Cardiac fibroblast (primary cell): ENCODE data around the gene PPP1R1C.

Source experiments
- DNase-seq, 2 donors: peaks; one replicate each; pipeline versions ENCODE4 v3.0.0 to v3.0.0-alpha.2; 2010; ENCODE audit warnings: low read depth in 2 of 2
- H3K4me3 ChIP-seq, 2 donors: replicated peaks in 1 of 2; 1 replicate in 1 of 2; 2 replicates in 1 of 2; pipeline ENCODE4 v1.5.1; 2011; ENCODE audit warnings: low read depth in 2 of 2, low read length in 2 of 2, mild to moderate bottlenecking in 2 of 2, moderate library complexity in 1 of 2
- TF ChIP-seq, protein P1 (sequence below): IDR thresholded peaks from one replicate; pipeline ENCODE4 v1.5.1; 2011; ENCODE audit warnings: low read depth, mild to moderate bottlenecking, low read length, inconsistent platforms

The PPP1R1C gene

DNA sequence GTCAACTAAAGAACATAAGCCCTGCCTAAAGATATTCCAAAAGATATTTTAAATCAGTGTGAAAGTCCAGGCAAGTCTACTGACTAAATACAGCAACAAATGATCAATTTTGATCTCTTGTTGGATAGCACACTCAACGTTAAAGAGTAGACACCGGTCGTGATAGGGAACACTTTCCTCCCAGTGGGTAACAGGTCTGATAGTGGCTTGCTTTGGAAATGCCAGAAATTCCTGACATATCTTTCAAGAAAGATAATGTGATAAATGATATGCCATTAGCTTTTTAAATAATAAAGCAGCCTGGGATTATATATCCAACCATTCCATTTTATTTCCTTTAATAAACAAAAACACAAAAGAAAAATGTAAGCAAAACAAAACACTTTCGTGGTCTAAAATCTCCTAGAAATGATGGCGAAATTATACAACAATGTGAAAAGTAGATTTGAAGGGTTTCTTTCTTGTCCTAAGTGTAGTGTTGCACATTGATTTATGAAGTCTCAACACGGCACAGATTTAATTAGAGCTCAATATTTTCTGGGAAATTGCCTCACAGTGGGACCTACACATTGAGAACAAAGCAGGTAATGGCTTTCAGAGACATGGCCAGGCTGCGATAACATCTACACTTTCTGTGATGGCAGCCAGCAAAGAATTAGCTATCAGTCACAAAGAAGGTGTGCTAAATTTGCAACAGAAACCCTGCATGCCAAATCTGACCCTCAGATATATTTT, 158.6 kb downstream of the PPP1R1C start:
- no peak overlapping the region for H3K4me3 ChIP-seq
- TF ChIP-seq, protein P1, sequence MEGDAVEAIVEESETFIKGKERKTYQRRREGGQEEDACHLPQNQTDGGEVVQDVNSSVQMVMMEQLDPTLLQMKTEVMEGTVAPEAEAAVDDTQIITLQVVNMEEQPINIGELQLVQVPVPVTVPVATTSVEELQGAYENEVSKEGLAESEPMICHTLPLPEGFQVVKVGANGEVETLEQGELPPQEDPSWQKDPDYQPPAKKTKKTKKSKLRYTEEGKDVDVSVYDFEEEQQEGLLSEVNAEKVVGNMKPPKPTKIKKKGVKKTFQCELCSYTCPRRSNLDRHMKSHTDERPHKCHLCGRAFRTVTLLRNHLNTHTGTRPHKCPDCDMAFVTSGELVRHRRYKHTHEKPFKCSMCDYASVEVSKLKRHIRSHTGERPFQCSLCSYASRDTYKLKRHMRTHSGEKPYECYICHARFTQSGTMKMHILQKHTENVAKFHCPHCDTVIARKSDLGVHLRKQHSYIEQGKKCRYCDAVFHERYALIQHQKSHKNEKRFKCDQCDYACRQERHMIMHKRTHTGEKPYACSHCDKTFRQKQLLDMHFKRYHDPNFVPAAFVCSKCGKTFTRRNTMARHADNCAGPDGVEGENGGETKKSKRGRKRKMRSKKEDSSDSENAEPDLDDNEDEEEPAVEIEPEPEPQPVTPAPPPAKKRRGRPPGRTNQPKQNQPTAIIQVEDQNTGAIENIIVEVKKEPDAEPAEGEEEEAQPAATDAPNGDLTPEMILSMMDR, result no peak
- DNase-seq, result no peak

DNA sequence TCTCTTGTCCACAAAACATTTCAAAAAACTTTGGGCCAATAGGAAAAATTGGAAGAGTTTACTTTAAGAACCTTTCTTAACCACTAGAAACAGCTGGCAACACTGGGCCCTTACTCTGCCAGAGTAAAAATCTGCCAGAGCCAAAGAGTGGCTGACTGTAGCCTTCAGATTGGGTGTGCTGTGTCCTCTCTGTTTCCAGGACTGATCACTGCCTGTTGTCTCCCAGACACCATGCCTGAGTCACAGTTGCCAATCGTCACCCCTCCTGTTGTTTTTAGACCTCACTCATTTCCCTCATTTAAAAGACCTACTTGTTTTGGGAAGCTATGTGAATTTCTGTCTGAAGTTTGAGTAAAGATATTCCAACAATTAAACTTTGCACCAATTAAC, 159.1 kb downstream of the PPP1R1C start:
- no peak overlapping the region for H3K4me3 ChIP-seq
- TF ChIP-seq, protein P1, result no peak
- DNase-seq, result peak; percentile 26 to 41

DNA sequence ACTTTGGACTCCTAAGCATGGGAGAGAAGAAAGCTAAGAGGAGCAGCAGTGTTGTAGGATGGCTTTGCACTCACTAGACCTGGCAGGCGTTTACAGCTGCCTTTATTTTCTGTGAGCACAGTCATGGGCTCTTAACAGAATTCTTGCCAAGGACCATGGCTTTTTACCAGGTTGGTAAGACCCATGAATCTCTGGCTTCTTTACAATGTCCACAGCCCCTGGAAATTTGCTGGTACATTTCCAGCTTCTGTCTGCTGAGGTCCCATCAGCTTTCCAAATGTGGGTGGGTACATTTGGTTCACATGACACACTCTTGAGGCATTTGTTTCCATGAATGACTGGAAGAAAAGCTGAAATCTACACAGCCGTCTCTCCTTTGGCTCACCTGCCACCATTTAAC, 162.7 kb downstream of the PPP1R1C start:
- peak in 1 of 2 donors; percentile 34 for DNase-seq
- TF ChIP-seq, protein P1, result no peak
- H3K4me3 ChIP-seq, result no peak overlapping the region

DNA sequence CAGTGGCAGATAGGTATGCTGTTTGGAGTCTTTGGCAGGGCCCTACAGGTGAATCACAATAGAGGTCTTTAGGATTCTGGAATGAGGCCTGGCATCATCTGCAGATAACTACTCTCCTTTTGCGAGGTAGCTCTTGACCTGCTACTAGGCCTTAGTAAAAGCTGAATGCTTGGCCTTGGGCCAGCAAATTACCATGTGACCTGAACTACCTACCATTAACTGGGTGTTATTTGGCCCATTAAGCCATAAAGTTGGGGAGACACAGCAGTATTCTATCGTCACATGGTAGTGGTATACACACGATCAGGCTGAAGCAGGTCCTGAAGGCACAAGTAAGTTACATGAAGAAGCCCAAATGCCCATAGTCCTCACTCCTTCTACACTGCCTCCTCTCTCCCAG, 178.2 kb downstream of the PPP1R1C start:
- no peak for DNase-seq
- TF ChIP-seq, protein P1, result no peak
- no peak overlapping the region for H3K4me3 ChIP-seq

DNA sequence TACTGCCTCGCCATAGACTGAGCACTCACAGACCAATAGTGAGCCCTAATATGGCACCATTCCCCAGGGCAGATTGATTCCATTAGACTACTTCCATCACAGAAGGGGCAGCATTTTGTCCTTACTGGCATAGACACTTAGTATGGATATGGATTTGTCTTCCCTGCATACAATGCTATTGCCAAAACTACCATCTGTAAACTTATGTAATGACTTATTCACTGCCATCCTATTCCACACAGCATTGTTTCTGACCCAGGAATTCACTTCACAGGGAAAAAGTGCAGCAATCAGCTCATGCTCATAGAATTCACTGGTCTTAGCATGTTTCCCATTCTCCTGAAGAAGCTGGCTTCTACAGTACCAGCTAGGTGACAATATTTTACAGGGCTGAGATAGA, 179.0 kb downstream of the PPP1R1C start:
- H3K4me3 ChIP-seq, result no peak overlapping the region
- TF ChIP-seq, protein P1, result no peak
- no peak for DNase-seq

DNA sequence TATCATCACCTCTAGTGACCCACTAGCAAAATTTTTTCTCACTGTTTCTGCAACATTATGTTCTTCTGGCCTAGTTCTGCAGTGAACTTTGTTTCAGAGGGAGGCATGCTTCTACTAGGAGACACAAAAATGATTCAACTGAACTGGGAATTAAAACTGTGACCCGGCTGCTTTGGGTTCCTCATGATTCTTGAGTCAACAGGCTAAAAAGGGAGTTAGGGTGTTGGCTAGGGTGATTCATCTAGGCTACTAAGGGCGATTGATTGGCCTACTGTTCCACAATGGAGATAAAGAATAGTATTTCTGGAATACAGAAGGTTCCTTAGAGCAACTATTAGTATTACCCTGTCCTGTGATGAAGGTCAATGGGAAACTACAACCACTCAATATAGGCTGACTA, 179.5 kb downstream of the PPP1R1C start:
- TF ChIP-seq, protein P1, result no peak
- no peak overlapping the region for H3K4me3 ChIP-seq
- DNase-seq, result peak in 1 of 2 donors; percentile 44

DNA sequence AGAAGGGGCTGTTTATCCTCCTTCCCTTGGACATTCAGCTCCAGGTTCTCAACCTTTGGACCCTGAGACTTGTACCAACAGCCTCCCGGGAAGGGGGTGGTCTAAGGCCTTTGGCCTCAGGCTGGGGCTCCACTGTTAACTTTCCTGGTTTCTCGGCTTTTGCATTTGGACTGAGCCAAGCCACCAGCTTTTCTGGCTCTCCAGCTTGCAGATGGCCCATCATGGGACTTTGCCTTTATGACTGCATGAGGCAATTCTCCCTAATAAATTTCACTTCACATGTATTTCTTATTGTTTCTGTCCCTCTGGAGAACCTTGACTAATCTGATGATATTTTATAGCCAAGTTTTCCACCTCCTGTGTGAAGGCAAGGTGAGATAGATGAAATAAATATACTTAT, 180.8 kb downstream of the PPP1R1C start:
- TF ChIP-seq, protein P1, result no peak
- DNase-seq, result no peak
- H3K4me3 ChIP-seq, result no peak overlapping the region
